GM21786 (cell line): ENCODE results near the gene SIGLEC9.

Experiments
- ATAC-seq: cut with Tn5 transposase; IDR thresholded peaks from one replicate; pipeline ENCODE4 v1.9.1; 2021; ENCODE audit not compliant: unreplicated experiment

SIGLEC9 gene

DNA sequence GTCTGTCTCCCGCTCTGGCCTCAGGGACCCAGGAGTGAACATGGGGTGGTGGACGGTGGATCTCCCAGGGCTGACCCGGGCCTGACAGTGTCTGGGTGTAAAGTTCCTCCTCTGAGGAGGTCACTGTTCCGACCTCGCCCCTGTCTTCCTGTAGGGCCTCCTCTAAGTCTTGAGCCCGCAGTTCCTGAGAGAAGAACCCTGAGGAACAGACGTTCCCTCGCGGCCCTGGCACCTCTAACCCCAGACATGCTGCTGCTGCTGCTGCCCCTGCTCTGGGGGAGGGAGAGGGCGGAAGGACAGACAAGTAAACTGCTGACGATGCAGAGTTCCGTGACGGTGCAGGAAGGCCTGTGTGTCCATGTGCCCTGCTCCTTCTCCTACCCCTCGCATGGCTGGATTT lies at the start of gene SIGLEC9:
Gene SIGLEC9, plus strand, starts transcription at position 178 of the 400 bp plus-strand sequence. Its CDS starts 69 bp downstream, at position 247.
- ATAC-seq: no peak

DNA sequence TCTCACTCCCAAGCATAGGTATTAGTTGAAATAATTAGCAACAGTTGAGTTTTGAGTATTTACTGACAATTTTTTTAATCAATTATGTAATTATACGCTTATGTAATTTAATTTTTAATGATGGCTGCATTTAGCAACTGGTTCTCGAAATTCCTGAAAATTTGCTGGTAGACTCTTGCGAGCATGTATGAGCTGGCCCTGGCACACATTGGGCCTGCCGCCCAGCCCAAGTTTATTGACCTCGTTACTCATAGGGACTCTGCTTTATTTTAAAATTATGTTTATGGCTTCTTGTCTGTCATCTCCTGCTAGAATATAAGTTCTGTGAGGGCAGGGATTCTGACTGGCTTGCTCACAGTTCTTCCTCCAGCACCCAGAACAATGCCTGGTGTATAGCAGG lies 48.7 kb upstream of the SIGLEC9 start:
- ATAC-seq: no peak

DNA sequence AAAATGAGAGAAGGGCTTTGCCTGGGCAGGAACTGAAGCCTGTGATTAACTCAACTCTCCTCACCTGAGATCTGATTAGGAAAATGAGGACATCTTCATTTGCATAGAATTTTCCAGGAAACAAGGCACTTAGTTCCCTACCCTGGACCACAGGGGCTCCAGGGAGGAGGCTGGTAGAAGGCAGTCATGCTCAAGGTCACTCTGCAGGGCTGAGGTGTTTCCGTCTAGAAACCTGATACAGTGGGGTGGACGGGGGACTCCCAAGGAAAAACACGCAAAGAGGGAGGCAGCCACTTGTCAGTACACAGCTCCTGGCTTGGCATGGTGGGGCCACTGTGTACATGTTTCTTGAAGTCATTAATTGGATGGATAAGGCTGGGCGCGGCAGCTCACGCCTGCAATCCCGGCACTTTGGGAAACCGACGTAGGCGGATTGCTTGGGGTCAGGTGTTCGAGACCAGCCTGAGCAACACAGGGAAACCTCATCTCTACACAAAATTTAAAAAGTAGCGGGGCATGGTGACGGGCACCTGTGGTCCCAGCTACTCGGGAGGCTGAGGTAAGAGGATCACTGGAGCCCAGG lies 48.0 kb upstream of the SIGLEC9 start:
- ATAC-seq: no peak

GRCh38 chr19:51078104-51078503 lies 46.6 kb upstream of the SIGLEC9 start:
- no peak for ATAC-seq

- ATAC-seq: no peak
These were observed 46.0 kb upstream of the SIGLEC9 start for GRCh38 chr19:51078731-51079130.

- ATAC-seq: no peak
These were observed 45.1 kb upstream of the SIGLEC9 start for GRCh38 chr19:51079481-51080110.

GRCh38 chr19:51081476-51081875 lies 43.2 kb upstream of the SIGLEC9 start:
- no peak for ATAC-seq

DNA sequence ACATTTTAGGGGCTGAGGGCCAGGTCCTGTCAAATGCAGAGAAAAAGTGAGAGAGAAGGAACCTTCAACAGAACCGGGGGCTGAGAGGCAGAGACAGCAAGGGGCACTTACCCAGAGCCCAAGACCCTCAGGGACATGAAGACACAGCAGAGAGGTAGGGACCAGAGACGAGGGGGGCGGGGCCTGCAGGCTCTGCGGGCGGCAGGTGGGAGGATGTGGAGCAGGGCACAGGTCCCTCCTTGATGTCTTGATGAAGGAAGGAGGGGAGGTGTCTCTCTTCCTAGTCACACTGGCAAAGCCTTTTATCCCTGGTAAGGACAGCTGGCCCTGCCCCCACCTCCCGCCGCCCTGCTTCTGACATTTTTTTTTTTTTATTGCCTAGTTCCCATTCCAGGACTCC lies 42.1 kb upstream of the SIGLEC9 start, which contains the start of gene KLK14:
Gene KLK14, minus strand, starts transcription at position 277 of the 400 bp plus-strand sequence. Its CDS starts 273 bp downstream, at position 4.
- no peak for ATAC-seq

DNA sequence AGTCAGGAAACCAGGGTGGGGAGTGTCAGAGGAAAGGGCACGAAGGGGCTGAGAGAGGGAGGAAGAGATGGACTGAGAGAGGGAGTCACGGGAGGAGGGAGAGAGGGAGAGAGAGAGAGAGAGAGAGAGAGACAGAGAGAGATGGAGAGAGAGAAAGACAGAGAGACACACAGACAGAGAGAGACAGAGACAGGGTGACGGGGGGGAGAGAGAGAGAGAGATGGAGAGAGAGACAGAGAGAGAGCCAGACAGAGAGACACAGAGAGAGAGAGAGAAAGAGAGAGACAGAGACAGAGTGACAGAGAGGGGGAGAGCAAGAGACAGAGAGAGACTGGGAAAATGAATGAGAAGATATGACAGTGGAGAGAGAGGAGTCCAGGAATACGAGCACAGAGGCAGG lies 41.5 kb upstream of the SIGLEC9 start:
- ATAC-seq: no peak

DNA sequence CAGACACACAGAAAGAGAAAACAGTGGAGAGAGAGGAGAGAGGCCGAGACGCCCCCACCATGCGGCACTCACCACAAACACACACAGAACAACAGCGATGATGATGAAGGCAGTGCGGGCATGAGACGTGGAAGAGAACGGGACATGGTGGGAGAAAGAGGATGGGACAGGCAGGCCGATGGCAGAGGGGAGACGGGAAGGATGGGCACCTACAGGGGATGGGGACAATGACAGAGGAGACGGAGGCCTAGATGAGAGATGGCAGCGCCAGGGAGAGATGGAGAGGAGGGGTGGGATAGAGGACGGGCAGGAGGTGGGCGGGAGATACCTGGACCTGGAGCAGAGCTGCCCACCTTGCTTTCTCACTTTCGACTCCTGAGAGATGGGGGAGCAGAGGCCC lies 40.9 kb upstream of the SIGLEC9 start:
- no peak for ATAC-seq

GRCh38 chr19:51084505-51084904 lies 40.2 kb upstream of the SIGLEC9 start:
- ATAC-seq: no peak

DNA sequence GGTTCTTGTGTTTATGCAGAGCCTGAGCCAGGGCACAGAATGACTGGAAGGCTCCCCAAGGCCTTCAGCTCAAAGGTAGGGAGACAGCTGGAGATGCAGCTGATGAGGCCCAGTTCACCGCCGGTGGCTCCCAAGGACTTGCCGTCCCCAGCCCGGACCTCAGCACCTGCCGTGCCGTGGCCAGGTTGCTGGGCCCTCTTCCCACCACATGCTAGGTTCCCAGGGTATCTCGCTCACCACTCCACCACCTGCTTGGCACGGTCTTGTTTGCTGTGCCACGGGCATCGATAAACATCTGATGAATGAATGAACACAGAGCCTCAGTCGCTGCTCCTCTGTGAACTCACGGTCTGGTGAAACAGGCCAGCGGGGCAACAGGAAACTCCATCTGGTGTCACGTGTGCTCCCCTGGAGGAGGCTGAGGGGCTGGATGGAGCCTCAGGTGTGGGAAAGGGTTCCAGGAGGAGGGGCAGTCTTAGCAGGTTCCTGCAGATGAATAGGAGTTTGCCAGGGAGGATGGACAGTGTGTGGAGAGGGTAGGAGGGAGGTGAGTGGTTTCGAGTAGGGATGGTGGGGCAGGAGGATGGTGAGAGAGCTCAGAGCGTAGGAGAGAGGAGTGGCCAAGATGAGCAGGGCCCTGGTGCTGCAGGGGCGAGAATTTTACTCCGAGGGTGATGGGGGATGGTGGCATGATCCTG lies 38.4 kb upstream of the SIGLEC9 start:
- ATAC-seq: no peak

DNA sequence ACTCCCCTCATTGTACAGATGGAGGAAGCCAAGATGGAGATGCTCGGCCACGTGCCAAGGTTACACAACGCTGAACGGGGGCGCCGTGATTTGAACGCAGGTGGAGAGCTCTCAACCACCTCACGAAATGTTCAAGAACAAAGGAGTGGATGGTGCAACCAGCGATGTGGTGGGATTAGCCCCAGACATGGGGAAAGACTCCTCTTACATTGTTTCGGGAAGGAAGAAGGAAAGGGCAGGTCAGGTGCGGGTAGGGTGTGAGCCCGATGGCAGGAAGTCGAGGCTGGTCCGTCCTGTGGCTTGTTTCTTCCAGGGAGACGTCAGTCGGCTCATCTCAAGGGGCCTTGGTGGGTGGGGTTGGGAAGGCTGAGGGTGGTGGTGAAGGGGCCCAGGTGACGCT lies 34.9 kb upstream of the SIGLEC9 start:
- no peak for ATAC-seq

DNA sequence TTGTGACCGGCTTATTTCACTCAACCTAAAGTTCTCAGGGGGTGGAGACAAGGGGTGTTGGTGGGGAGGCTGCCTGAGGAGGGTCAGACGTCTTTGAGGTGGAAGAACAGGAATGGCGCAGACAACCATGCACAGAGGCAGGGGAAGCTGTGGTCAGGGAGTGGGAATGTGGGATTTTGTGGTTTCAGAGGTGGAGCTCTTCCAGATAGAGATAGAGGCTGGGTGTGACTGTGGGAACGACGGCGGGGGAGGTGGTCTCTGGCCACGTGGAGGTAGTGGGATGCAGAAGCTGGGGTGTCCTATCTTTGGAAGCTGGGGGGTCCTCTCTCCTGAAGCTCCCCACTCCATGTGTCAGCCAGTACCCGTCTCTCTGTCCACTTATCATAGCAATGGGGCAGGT lies 34.2 kb upstream of the SIGLEC9 start:
- no peak for ATAC-seq

GRCh38 chr19:51091126-51091525 lies 33.6 kb upstream of the SIGLEC9 start:
- ATAC-seq: no peak

- ATAC-seq: no peak
These were observed 32.5 kb upstream of the SIGLEC9 start for GRCh38 chr19:51091895-51092873.

GRCh38 chr19:51093101-51093500 lies 31.6 kb upstream of the SIGLEC9 start:
- ATAC-seq: no peak

DNA sequence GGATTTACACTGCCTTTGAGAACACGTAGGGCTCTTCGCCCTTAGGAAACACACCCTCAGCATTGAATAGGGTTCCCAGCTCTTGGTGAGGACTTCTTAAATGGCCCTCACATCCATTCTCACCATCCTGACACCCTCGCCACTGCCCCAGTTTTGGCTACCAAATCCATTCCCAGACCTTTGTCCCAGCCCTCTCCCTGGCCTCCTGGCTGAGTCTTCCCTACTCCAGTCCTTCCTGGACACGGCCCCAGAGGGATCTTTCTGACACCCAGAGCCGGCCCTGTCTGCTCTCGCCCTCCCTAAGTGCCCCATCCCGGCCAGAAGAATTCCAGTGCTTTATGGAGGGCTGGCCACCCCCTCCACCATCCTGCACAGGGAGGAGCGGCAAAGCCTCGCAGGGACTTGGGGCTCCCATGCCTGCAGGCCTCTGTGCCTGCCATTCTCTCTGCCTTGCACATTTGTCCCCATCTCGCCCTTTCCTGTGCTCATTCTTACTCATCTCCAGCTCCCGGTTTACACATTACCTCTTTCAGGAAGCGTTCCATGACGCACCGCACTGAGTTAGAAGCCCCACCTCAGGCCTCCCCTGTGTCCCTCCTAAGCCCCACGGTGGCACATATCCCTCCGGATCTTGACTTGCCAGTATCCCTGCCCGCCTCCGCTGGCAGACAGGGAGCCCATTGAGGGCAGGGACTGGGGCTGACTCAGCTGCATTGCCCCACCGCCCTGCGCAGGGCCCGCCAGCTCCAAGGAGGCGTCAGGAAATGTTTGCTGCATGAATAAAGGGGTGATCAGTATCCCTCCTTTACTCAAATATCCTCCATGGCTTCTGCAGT lies 31.0 kb upstream of the SIGLEC9 start:
- no peak for ATAC-seq

GRCh38 chr19:51094696-51095279 lies 29.9 kb upstream of the SIGLEC9 start:
- no peak for ATAC-seq
